Right lobe of liver (tissue), 6 donors: ENCODE measurements around the gene SAMMSON. TPM values are rescaled to one million over a fixed set of nuclear protein-coding genes. Genes with fewer than 3 reads are reported as not detected.

Experiments used
- ATAC-seq, 4 donors: fragments of 200-7000 bp; cut with Tn5 transposase; one replicate each; pipeline ENCODE4 v1.9.1; 2020; ENCODE audit warnings: mild to moderate bottlenecking in 4 of 4, moderate library complexity in 4 of 4
- DNase-seq, 3 donors: peaks; one replicate each; pipeline ENCODE4 v3.0.0-alpha.2; 2020
- H3K27ac ChIP-seq, 3 donors: fragments of 200-600 bp; one replicate each; pipeline ENCODE4 v1.8.0; 2022
- H3K27me3 ChIP-seq, 2 donors: fragments of 200-600 bp; one replicate each; pipeline ENCODE4 v1.8.0; 2022
- H3K36me3 ChIP-seq, 4 donors: fragments of 200-600 bp; sonication (generic) in 1 of 4; one replicate each; pipeline versions ENCODE4 v1.5.1 to v1.8.0; 2017 to 2022; ENCODE audit warnings: control low read depth in 1 of 4
- H3K4me1 ChIP-seq, 4 donors: fragments of 200-600 bp; sonication (generic) in 1 of 4; one replicate each; pipeline versions ENCODE4 v1.5.1 to v1.8.0; 2017 to 2022; ENCODE audit warnings: control low read depth in 1 of 4
- H3K4me3 ChIP-seq, 3 donors: fragments of 200-600 bp; one replicate each; pipeline ENCODE4 v1.8.0; 2022
- H3K9me3 ChIP-seq, 4 donors: fragments of 200-600 bp; sonication (generic) in 1 of 4; one replicate each; pipeline versions ENCODE4 v1.5.1 to v1.8.0; 2017 to 2022; ENCODE audit warnings: control low read depth in 1 of 4
- CTCF ChIP-seq, 4 donors: fragments of 200-600 bp in 3 of 4; fragments of 450-650 bp in 1 of 4; IDR thresholded peaks; one replicate each; pipeline versions ENCODE4 v1.5.1 to v1.8.0; 2016 to 2022; ENCODE audit warnings: antibody characterized with exemption in 4 of 4, mild to moderate bottlenecking in 2 of 4
- POLR2A ChIP-seq: fragments of 450-650 bp; IDR thresholded peaks from one replicate; pipeline ENCODE4 v1.6.1; 2017; ENCODE audit warnings: antibody characterized with exemption, mild to moderate bottlenecking
- WGBS: methylation state at CpG from one replicate; pipeline ENCODE4 v1.1.6; 2018; ENCODE audit warnings: low coverage, low lambda C conversion rate; ENCODE audit not compliant: insufficient coverage; ENCODE audit errors: missing lambda C conversion rate; 5-methylcytosine and 5-hydroxymethylcytosine counted together
- intact Hi-C, 2 donors: fragments of 100-400 bp; cut with DNase I; formaldehyde crosslinking; loops; one replicate each; pipeline versions ENCODE4 v1.11.2 to v1.14.1; 2022
- total RNA-seq, 6 experiments: library from RNA; depleted of rRNA in 2 of 6; stranded (reverse); fragments of >200 nt in 2 of 6; fragmentation: NEBNext Ultra II Directional in 3 of 6; extraction: Animal tissue kit (Norgen Biotek cat#: 25700) in 3 of 6; gene quantifications; one replicate each; pipeline versions ENCODE4 v1.1.0 to v1.2.4, GENCODE V29; 2016 to 2023
- donor health status: DM: no; HTN: yes; CAD: no.
- donor health status: DM: no; HTN: no; CAD: no.
- donor health status: DM: no; HTN: no; CAD: no.
- donor health status: DM: no; HTN: yes; CAD: no.
- donor health status: DM: no; HTN: yes; CAD: no.

Gene SAMMSON
- total RNA-seq, 6 experiments from 2014 or later, result not detected

DNA sequence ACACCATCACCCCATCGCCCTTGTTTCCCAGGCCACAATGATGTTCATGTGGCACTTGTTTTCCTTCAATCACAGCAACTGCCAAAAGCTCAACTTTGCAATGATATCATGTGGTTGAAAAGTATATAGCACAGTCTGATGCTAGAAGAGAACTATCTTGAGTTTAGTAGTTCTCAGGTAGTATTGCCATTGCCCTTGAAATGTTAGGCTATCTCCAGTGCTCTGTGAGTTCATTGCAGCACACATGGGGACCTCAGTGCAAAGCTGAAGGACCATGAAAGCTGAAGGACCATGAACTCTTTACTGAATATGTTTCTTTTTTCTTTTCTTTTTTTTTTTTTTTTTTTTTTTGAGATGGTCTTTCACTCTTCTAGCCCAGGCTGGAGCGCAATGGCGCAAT lies 35.9 kb upstream of the SAMMSON start:
- Histone ChIP-seq H3K36me3 (peaks cover 0 to 3% (median 0%) of the 10 kb centered on the region in 4 donors), H3K27me3 (no peaks in the 10 kb centered on the region)
- ATAC-seq, result no peak

GRCh38 chr3:69967156-69967555 lies 32.4 kb upstream of the SAMMSON start:
- no peaks in the 10 kb centered on the region for H3K9me3 ChIP-seq
- H3K4me1 ChIP-seq, result no peaks in the 10 kb centered on the region
- H3K27me3 ChIP-seq, result no peaks in the 10 kb centered on the region
- DNase-seq (no peak), ATAC-seq (no peak)
- 87% methylated on average over 6 of the region's 6 CpGs for WGBS
- intact Hi-C loops, result no loop called here
- TF ChIP-seq CTCF (IDR thresholded peaks at IDR 0.05) (no peak), POLR2A (no peak)
- no peak overlapping the region for H3K4me3 ChIP-seq
- H3K36me3 ChIP-seq, result no peaks in the 10 kb centered on the region
- no peak overlapping the region for H3K27ac ChIP-seq

More for the DNA sequence above, 35.9 kb upstream of the SAMMSON start:
- no peaks in the 10 kb centered on the region for H3K9me3 ChIP-seq
- H3K4me1 ChIP-seq, result no peaks in the 10 kb centered on the region
- no peak overlapping the region for H3K27ac ChIP-seq
- WGBS, result 92% methylated on average over 3 of the region's 3 CpGs
- intact Hi-C loops, result no loop called here
- no peak for DNase-seq
- TF ChIP-seq CTCF (IDR thresholded peaks at IDR 0.05) (no peak), POLR2A (no peak)
- no peak overlapping the region for H3K4me3 ChIP-seq

DNA sequence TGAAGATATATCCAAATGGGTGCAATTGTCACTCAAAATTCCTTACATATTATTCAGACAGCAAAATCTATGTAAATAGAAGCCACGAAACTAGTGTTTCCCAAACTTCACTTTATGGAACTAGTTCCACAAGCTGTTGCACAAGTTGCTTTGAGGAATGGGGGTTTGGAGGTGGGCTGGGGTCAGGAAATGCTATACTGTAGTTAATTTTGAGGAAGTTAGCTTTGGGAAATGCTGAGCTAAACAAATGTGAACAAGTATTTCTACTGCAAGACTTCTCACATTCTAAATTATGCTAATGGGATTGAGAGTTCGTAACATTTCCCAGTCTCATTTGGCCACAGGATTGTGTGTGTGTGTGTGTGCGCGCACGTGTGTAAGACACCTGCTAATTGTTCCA lies 28.7 kb upstream of the SAMMSON start:
- Histone ChIP-seq H3K27me3 (no peaks in the 10 kb centered on the region), H3K27ac (no peak overlapping the region), H3K9me3 (no peaks in the 10 kb centered on the region), H3K36me3 (no peaks in the 10 kb centered on the region), H3K4me1 (no peaks in the 10 kb centered on the region), H3K4me3 (no peak overlapping the region)
- WGBS, result 78% methylated on average over 5 of the region's 5 CpGs
- intact Hi-C loops, result no loop called here
- peak in 1 of 4 donors; percentile 17 for ATAC-seq
- TF ChIP-seq POLR2A (no peak), CTCF (IDR thresholded peaks at IDR 0.05) (no peak)
- no peak for DNase-seq

DNA sequence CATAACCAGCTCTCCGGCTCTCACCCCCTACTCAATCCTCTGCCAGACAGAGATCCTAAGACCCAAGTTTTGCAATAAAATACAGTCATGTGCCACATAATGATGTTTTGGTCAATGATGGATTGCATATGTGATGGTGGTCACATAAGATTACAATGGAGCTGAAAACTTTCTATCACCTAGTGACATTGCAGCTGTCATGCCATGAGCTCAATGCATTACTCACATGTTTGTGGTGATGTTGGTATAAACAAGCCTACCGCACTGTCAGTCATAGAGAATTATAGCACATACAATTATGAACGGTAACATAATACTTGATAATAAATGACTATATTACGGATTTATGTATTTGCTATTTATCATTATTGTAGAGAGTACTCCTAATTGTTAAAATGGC lies 26.9 kb upstream of the SAMMSON start:
- Histone ChIP-seq H3K27ac (no peak overlapping the region), H3K36me3 (no peaks in the 10 kb centered on the region), H3K9me3 (no peaks in the 10 kb centered on the region), H3K4me3 (no peak overlapping the region), H3K4me1 (no peaks in the 10 kb centered on the region), H3K27me3 (no peaks in the 10 kb centered on the region)
- ATAC-seq (no peak), DNase-seq (no peak)
- WGBS, result 88% methylated on average over 4 of the region's 4 CpGs
- no peak for TF ChIP-seq POLR2A
- no peak for TF ChIP-seq CTCF (IDR thresholded peaks at IDR 0.05)
- intact Hi-C loops, result no loop called here

DNA sequence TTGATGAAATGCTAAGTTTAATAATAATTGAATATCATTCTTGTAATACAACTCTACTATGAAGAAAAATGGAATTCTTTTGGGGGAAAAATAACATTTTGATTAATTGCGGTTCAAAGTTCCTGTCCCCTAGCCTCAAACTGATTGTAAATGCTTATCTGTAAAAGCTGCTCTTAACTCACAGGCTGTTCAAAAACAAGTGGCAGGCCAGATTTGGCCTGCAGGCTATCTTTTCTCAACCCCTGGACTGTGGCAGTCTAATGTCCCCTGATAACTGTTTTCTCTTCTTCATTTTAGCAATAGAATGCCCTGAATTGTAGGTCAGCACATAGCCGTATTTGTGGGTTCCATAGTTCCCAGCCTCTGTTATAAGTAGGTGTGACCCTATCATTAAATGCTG lies 23.5 kb upstream of the SAMMSON start:
- H3K36me3 ChIP-seq, result no peaks in the 10 kb centered on the region
- intact Hi-C loops, result no loop called here
- no peak for DNase-seq
- no peaks in the 10 kb centered on the region for H3K4me1 ChIP-seq
- H3K4me3 ChIP-seq, result no peak overlapping the region
- no peak for ATAC-seq
- H3K27ac ChIP-seq, result no peak overlapping the region
- no peaks in the 10 kb centered on the region for H3K9me3 ChIP-seq
- TF ChIP-seq CTCF (IDR thresholded peaks at IDR 0.05) (no peak), POLR2A (no peak)
- no peaks in the 10 kb centered on the region for H3K27me3 ChIP-seq
- WGBS, result 71% methylated on average over 2 of the region's 2 CpGs
